Activated CD4-positive, alpha-beta T cell treated with anti-CD3 and anti-CD28 coated beads for 36 hours (primary cell): Measurements from ENCODE around the gene NDUFA8. TPM values are rescaled to one million over a fixed set of nuclear protein-coding genes. Genes with fewer than 3 reads are reported as not detected.

ENCODE experiments used
- ATAC-seq: fragments of 200-7000 bp; cut with Tn5 transposase; one replicate; pipeline ENCODE4 v1.10.0; 2021; ENCODE audit warnings: mild to moderate bottlenecking, moderate library complexity
- CTCF ChIA-PET: fragments of 350-600 bp; sonication (Branson Sonifier 250); formaldehyde crosslinking; loops from one replicate; lab custom pipeline; 2021; ENCODE audit warnings: antibody characterized with exemption; lab: Charles Lee
- POLR2A ChIA-PET: fragments of 350-600 bp; sonication (Branson Sonifier 250); formaldehyde crosslinking; loops from one replicate; lab custom pipeline; 2021; ENCODE audit warnings: antibody characterized with exemption, inconsistent platforms; lab: Charles Lee
- DNase-seq: peaks from one replicate; pipeline ENCODE4 v3.0.0-alpha.2; 2020
- H3K27ac Mint-ChIP-seq: one replicate; pipeline ENCODE4 v1.8.0; 2021; ENCODE audit warnings: mixed read lengths
- H3K27me3 Mint-ChIP-seq: one replicate; pipeline ENCODE4 v1.8.0; 2021; ENCODE audit warnings: mixed read lengths
- H3K36me3 Mint-ChIP-seq: one replicate; pipeline ENCODE4 v1.8.0; 2021; ENCODE audit warnings: low read depth, mixed read lengths
- H3K4me1 Mint-ChIP-seq: one replicate; pipeline ENCODE4 v1.8.0; 2021; ENCODE audit warnings: mixed read lengths
- H3K4me3 Mint-ChIP-seq: one replicate; pipeline ENCODE4 v1.8.0; 2021; ENCODE audit warnings: mild to moderate bottlenecking, moderate library complexity, mixed read lengths
- H3K9me3 Mint-ChIP-seq: one replicate; pipeline ENCODE4 v1.8.0; 2021; ENCODE audit warnings: low read depth, mixed read lengths
- intact Hi-C, 2 experiments: fragments of 100-400 bp; cut with DNase I in 1 of 2; cut with micrococcal nuclease in 1 of 2; formaldehyde crosslinking; loops; one replicate each; pipeline versions ENCODE4 v1.14.2 to v1.15.1; 2022 to 2024; cut with DNase I, micrococcal nuclease
- microRNA-seq: library from miRNA; unstranded; fragments of <30 nt; microRNA quantifications from one replicate; pipeline ENCODE4 v1.2.0, GENCODE V29; 2021; ENCODE audit warnings: borderline replicate concordance
- total RNA-seq, 2 experiments: library from RNA; stranded (reverse); gene quantifications; one replicate each; pipeline ENCODE4 v1.2.3, GENCODE V29; 2021

The NDUFA8 gene
- total RNA-seq, 2 experiments from 2014 or later: 50.4 to 57.2 TPM

DNA sequence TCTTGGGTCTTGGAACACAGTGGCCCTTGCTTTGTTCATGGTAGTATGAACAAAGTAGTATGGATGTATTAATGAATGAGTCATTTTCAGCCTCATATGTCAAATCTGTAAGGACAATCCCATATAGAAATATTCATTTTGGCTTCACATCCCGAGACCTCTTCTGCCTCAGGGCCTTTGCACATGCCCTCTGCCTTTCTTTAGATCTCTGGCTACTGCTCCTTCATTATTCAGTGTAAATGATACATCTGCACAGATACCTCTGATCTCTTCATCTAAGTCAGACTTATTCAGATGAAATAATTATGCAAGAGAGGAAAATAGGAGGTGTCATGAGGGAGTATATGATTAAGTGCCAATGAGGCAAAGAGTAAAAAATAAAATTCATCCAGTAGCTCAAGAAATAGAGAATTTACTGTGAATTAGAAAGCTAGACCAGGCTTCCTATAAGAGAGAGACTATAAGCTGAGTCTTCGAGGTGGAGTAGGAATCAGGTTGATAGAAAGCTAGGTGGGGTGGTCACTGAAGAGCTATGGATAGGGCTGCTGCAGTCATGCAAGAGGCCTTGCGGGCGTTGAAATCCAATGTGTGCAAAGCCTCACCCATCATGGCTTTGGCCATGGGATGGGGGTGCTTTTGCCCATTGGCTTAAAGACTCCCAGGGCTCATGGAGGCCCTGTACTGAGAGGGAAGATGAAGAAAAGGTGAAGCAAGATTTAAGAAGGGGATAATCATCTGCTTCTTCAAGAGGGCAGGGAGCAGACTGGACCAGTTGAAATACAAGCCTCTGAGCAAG, 62.8 kb downstream of the NDUFA8 start:
- no peak for DNase-seq
- Mint-ChIP-seq H3K4me3 (no peak overlapping the region), H3K27ac (no peak overlapping the region), H3K4me1 (peaks cover 15% of the 10 kb centered on the region), H3K27me3 (peaks cover 14% of the 10 kb centered on the region), H3K9me3 (no peaks in the 10 kb centered on the region), H3K36me3 (peaks cover 2% of the 10 kb centered on the region)
- no peak for ATAC-seq
- CTCF ChIA-PET: interaction anchor here (0.6 to 5.8 kb wide), 7 partner anchors 8 to 714 kb away, joined by 3 to 208 read pairs (median 4); no protein-coding TSS in a partner anchor
- intact Hi-C loops: loop anchor here in 1 of 2 experiments (10.0 kb wide), 1 partner anchor 838 kb away; the partner anchor contains the start of gene ZBTB26
- POLR2A ChIA-PET: no interaction called here

DNA sequence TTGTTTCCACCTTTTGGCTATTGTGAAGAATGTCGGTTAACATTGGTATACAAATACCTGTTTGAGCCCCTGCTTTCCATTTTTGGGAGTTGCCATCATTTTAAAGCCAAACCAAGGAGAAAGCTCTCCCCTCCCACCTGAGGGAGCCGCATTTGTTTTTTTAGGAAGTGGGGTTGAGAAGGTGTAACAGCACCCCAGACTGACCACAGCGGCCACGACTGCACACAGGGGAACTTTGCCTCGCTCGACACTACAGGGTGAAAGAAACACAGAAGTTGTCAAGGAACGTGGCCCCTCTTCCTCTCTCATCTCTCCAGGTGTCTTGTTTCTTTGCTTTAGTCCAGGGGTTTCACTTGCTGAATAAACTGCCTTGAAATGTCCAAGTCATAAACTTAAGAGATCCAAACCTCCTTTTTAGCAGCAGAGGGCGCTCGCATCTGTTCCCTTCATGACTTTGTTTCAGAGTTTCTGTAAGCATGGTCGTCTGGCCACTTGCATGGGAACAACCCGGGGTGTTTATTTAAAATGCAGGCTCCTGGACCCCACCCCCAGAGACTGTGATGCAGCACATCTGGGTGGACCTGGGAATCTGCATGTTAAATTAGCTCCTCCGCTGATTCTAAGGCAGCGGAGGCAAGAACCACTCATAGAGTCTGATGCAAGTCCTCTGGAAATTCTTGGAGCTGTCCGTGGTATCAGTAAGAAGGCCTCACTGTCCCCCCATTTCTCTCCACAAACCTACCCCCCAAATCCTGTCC, 64.4 kb downstream of the NDUFA8 start:
- Mint-ChIP-seq H3K36me3 (peaks cover 3% of the 10 kb centered on the region), H3K27ac (no peak overlapping the region), H3K27me3 (peaks cover 14% of the 10 kb centered on the region), H3K4me3 (no peak overlapping the region), H3K4me1 (peaks cover 31% of the 10 kb centered on the region), H3K9me3 (no peaks in the 10 kb centered on the region)
- ChIA-PET POLR2A (no interaction called here), CTCF (interaction anchor here (0.6 to 5.8 kb wide), 8 partner anchors 9 to 1515 kb away, joined by 3 to 208 read pairs (median 4); partner anchors contain the start of gene CDK5RAP2)
- DNase-seq (peak; percentile 74), ATAC-seq (no peak)
- intact Hi-C loops: loop anchor here (1.0 to 10.0 kb wide), 2 partner anchors 255 to 840 kb away; partner anchors contain the start of gene ZBTB26 (in 1 of the 2)

Small RNAs within 50 kb of the gene (microRNA-seq; reads per million reads assigned to microRNA genes)
- not detected for gene MIR4478

Other genes with a start within 250 kb of the NDUFA8 start
- 1 to 10 TPM; 1.3 to 1.8 TPM for gene TTLL11, start 66.5 kb downstream of the NDUFA8 start, total RNA-seq
- not detected for gene MORN5, start 129 bp upstream of the NDUFA8 start, total RNA-seq
- under 1 TPM in 1 of 2 experiments, not detected in 1; 0.11 TPM for gene LHX6, start 69.2 kb upstream of the NDUFA8 start, total RNA-seq
- 10 to 100 TPM; 22.3 to 28.6 TPM for gene RBM18, start 105.1 kb upstream of the NDUFA8 start, total RNA-seq
- gene MRRF, start 105.1 kb upstream of the NDUFA8 start, total RNA-seq: 10 to 100 TPM; 57.3 to 61.5 TPM
- gene PTGS1, start 211.2 kb upstream of the NDUFA8 start, total RNA-seq: under 1 TPM in 1 of 2 experiments, not detected in 1; 0.09 TPM